ENCODE measurements around the gene MACROD1. TPM values are rescaled to one million over a fixed set of nuclear protein-coding genes. Genes with fewer than 3 reads are reported as not detected.

The MACROD1 gene
- total RNA-seq, 4 donors from 2014 or later: 17.1 to 30.0 (median 29.3) TPM

- no peaks in the 10 kb centered on the region for H3K27me3 ChIP-seq
- no peaks in the 10 kb centered on the region for H3K9me3 ChIP-seq
- H3K4me1 ChIP-seq: no peaks in the 10 kb centered on the region
- DNase-seq: no peak
- no peaks in the 10 kb centered on the region for H3K36me3 ChIP-seq
- TF ChIP-seq POLR2A (IDR thresholded peaks at IDR 0.05) (no peak), CTCF (IDR thresholded peaks at IDR 0.05) (no peak)
- H3K27ac ChIP-seq: no peak overlapping the region
- no peak overlapping the region for H3K4me3 ChIP-seq
Observed at GRCh38 chr11:64043545-64043944, 122.4 kb downstream of the MACROD1 start.

- no peaks in the 10 kb centered on the region for H3K27me3 ChIP-seq
- H3K4me1 ChIP-seq: no peaks in the 10 kb centered on the region
- H3K4me3 ChIP-seq: no peak overlapping the region
- TF ChIP-seq CTCF (IDR thresholded peaks at IDR 0.05) (no peak), POLR2A (IDR thresholded peaks at IDR 0.05) (no peak)
- no peak overlapping the region for H3K27ac ChIP-seq
- no peak for DNase-seq
- no peaks in the 10 kb centered on the region for H3K9me3 ChIP-seq
- H3K36me3 ChIP-seq: no peaks in the 10 kb centered on the region
Observed at GRCh38 chr11:64042301-64042700, 123.6 kb downstream of the MACROD1 start.

GRCh38 chr11:64041846-64042245 is 124.1 kb downstream of the MACROD1 start:
- Histone ChIP-seq H3K4me3 (no peak overlapping the region), H3K9me3 (no peaks in the 10 kb centered on the region), H3K27ac (no peak overlapping the region), H3K27me3 (peaks cover 0 to under 1% of the 10 kb centered on the region in 2 donors), H3K4me1 (no peaks in the 10 kb centered on the region), H3K36me3 (no peaks in the 10 kb centered on the region)
- DNase-seq: no peak
- TF ChIP-seq CTCF (IDR thresholded peaks at IDR 0.05) (no peak), POLR2A (IDR thresholded peaks at IDR 0.05) (no peak)

GRCh38 chr11:64040684-64041322 is 125.1 kb downstream of the MACROD1 start:
- H3K36me3 ChIP-seq: no peaks in the 10 kb centered on the region
- H3K27me3 ChIP-seq: peaks cover 0 to 8% of the 10 kb centered on the region in 2 donors
- H3K27ac ChIP-seq: no peak overlapping the region
- no peaks in the 10 kb centered on the region for H3K9me3 ChIP-seq
- TF ChIP-seq CTCF (IDR thresholded peaks at IDR 0.05) (peak in 3 of 6 experiments; percentile 7 to 19 (median 14)), POLR2A (IDR thresholded peaks at IDR 0.05) (no peak)
- no peak for DNase-seq
- H3K4me1 ChIP-seq: peaks cover 0 to 10% (median 4%) of the 10 kb centered on the region in 4 donors
- H3K4me3 ChIP-seq: no peak overlapping the region

- H3K27me3 ChIP-seq: peaks cover 0 to 16% of the 10 kb centered on the region in 2 donors
- no peaks in the 10 kb centered on the region for H3K9me3 ChIP-seq
- H3K4me1 ChIP-seq: peaks cover 0 to 17% (median 4%) of the 10 kb centered on the region in 4 donors
- TF ChIP-seq CTCF (IDR thresholded peaks at IDR 0.05): no peak
- TF ChIP-seq POLR2A (IDR thresholded peaks at IDR 0.05): no peak
- no peaks in the 10 kb centered on the region for H3K36me3 ChIP-seq
- DNase-seq: no peak
- no peak overlapping the region for H3K27ac ChIP-seq
- H3K4me3 ChIP-seq: no peak overlapping the region
Observed at GRCh38 chr11:64039012-64039665, 126.8 kb downstream of the MACROD1 start.

All from Peyer's patch (tissue), 4 donors.